WTC11 (cell line): ENCODE data around the gene PROB1.

ENCODE experiments used
- ATF3 ChIP-seq: sonication (generic); formaldehyde crosslinking; conservative IDR thresholded peaks from 2 replicates; pipeline ENCODE4 v1.8.1; 2022; ENCODE audit warnings: mild to moderate bottlenecking, missing genetic modification reagents
- CBFB ChIP-seq: sonication (generic); formaldehyde crosslinking; IDR thresholded peaks from 2 replicates; pipeline ENCODE4 v1.8.1; 2022; ENCODE audit warnings: mild to moderate bottlenecking, low read depth, missing genetic modification reagents
- CTCF ChIP-seq: fragments of 200-600 bp; IDR thresholded peaks from 2 replicates; pipeline ENCODE4 v1.8.0; 2022; ENCODE audit warnings: antibody characterized with exemption
- E2F5 ChIP-seq: sonication (generic); formaldehyde crosslinking; IDR thresholded peaks from 2 replicates; pipeline ENCODE4 v1.8.1; 2022; ENCODE audit warnings: mild to moderate bottlenecking, moderate library complexity, missing genetic modification reagents
- NFYB ChIP-seq: sonication (generic); formaldehyde crosslinking; conservative IDR thresholded peaks from 2 replicates; pipeline ENCODE4 v1.8.0; 2022; ENCODE audit warnings: low read depth, missing genetic modification reagents
- PREB ChIP-seq: sonication (generic); formaldehyde crosslinking; IDR thresholded peaks from 2 replicates; pipeline ENCODE4 v1.8.1; 2022; ENCODE audit warnings: mild to moderate bottlenecking, missing genetic modification reagents, moderate library complexity, borderline replicate concordance
- STAT6 ChIP-seq: sonication (generic); formaldehyde crosslinking; conservative IDR thresholded peaks from 2 replicates; pipeline ENCODE4 v1.8.1; 2023; ENCODE audit warnings: mild to moderate bottlenecking, low read depth, missing genetic modification reagents, moderate library complexity
- TEAD4 ChIP-seq: sonication (generic); formaldehyde crosslinking; IDR thresholded peaks from 2 replicates; pipeline ENCODE4 v1.8.0; 2022; ENCODE audit warnings: mild to moderate bottlenecking, missing genetic modification reagents
- USF1 ChIP-seq: sonication (generic); formaldehyde crosslinking; IDR thresholded peaks from 2 replicates; pipeline ENCODE4 v1.8.0; 2022; ENCODE audit warnings: mild to moderate bottlenecking, missing genetic modification reagents
- ZNF423 ChIP-seq: fragments of 250-450 bp; sonication (Bioruptor Pico); IDR thresholded peaks from 2 replicates; pipeline ENCODE4 v2.1.2; 2022; ENCODE audit warnings: mild to moderate bottlenecking, moderate library complexity
- ZNF512 ChIP-seq: sonication (generic); formaldehyde crosslinking; IDR thresholded peaks from 2 replicates; pipeline ENCODE4 v1.8.1; 2022; ENCODE audit warnings: missing genetic modification reagents, borderline replicate concordance

GRCh38 chr5:139430015-139430414 is 35.1 kb upstream of the PROB1 start:
- TF ChIP-seq ZNF423 (CRISPR knock-in tag), result no peak
- TF ChIP-seq TEAD4 (CRISPR knock-in tag), result no peak
- TF ChIP-seq CTCF, result no peak
- no peak for TF ChIP-seq CBFB (CRISPR knock-in tag)
- no peak for TF ChIP-seq USF1
- TF ChIP-seq E2F5, result no peak
- no peak for TF ChIP-seq STAT6 (CRISPR knock-in tag)
- TF ChIP-seq PREB (CRISPR knock-in tag), result no peak
- no peak for TF ChIP-seq ZNF512 (CRISPR knock-in tag)
- no peak for TF ChIP-seq ATF3 (CRISPR knock-in tag)
- no peak for TF ChIP-seq NFYB (CRISPR knock-in tag)
